Measurements from ENCODE around the gene EPC2.
"Not testable (repeated sequence)": the region's sequence is repeated elsewhere in the genome, so short reads cannot be mapped to it uniquely, and the experiment has no call there.

Gene EPC2

DNA sequence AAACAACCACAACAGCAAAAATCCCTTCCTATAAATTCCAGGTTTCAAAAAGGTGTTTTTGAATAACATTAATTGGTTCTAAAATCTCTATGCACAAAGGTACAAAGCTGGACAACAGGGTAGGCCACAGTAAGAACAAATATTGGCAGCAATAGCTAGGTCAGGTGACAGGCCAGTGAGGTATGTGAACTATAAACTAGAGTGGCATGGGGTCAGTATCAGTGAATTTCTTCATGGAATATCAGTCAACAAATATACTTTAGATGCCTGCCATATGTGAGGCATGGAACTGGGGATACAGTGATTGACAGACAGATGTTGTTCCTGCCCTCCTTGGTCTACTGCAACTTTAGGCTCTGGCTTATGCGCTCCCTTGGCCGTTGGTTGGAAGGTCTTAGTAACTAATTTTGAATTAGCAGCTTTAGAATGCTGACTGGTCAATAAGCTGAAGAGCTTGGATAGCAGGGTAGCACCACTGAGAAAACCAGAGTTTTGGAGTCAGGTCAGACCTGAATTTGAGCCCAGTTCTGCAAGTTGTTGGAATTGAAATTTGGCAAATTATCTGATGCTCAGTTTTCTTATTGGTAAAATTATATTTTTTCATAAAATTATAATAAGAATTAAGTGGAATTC lies 2.3 kb upstream of the EPC2 start:
- DNase-seq (ENCODE audit: low read depth in 2 of 2) = no peak

DNA sequence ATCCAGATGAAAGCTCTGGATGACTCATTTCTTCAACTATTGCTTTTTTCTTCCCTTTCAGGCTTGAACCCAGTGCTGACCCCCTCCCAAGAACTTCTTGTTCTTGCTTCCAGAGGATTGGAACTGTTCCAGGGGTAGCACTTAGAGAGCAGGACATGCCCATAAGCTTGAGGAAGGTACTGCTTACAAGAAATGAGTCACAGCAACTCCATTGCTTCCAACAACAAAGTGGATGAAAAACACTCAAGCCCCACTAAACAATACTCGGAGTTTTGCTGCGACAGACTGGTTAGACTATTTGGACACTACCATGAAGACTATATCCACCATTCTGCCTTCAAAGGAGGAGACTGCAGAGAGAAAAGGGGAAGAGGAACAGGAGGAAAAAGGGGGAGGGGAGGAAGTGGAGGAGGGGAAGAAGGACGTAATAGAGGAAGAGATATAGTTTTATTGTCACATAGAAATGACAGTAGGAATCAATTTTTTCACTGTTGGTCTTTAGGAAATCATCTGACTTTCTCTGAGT lies 1.6 kb upstream of the EPC2 start:
- no peak for DNase-seq (ENCODE audit: low read depth in 2 of 2)

DNA sequence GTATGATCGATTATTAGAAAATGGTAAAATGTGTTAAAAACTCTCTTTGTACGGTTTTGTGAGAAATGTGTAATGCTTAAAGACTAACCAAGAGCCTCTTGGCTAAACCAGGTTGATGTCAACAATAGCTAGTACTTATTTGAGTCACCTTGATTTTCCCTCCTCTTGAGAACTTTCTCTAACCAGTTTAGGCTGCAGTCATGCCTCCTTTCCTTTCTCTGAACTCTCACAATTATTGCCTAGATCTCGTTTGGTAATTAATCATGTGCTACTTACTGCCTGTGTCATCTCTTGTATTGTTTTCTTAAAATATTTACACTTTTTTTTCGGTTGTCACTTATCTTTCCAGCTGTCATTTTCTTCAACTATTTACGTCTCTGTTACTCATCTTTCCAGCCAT lies 1.1 kb upstream of the EPC2 start:
- DNase-seq (ENCODE audit: low read depth in 2 of 2) = no peak

DNA sequence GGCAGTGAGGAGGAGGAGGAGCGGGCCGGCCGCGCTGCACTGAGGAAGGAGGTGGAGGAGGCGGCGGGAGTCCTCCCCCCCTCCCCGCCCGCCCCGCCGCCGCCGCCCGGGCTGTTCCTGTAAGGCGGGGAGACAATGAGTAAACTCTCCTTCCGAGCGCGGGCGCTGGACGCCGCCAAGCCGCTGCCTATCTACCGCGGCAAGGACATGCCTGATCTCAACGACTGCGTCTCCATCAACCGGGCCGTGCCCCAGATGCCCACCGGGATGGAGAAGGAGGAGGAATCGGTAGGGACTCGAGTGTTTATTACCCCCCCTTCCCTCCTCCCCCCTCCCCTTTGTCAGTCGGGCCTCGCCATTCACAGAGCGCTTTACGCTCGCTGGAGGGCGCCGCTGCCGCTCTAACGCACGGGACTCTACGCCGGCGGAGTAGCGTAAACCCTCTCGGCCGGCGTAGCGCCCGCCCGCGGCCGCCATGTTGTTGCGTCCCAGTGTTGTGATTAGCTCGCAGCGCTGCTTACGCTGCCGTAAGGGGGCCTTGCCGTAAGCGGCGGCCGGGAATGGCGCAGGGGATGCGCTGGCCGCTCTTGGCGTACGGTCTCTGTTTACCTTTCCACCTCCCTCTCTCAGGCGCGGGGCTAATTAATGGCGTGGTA lies 460 bp downstream of the EPC2 start:
- peak; percentile 91 for DNase-seq (ENCODE audit: low read depth in 2 of 2)

DNA sequence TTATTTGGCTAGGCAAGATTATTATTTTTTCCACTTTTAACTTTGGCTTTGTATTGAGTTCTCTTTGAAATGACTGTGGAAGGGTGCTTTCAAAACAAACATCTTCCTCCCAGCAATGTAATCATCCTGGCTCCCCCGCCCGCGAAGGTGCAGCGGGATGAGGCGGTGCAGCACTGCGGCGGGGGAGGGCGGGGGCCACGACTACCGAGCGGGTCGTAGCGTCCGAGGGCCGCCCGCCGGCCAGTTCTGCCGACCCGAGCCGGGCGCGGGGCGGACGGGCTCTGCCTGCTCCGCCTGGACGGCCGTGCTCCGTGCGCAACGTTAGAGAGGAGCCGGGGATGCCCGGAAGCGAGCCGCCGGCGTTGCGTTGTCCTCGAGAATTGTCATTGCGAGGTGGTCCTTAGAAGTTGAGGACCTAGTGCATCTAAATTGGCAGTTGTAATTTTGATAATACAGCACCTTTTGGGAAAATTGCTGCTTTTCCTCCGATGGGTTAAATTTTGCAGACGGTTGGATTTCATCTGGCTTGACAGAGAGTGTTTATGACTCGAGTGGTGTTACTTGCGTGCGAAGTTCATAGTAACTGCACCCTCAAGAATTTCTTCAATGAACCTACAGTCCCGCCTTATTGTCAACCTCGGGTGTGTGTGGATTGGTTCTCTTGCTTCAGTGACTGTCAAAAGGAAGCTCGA lies 1.1 kb downstream of the EPC2 start:
- peak; percentile 10 to 20 for DNase-seq (ENCODE audit: low read depth in 2 of 2)

DNA sequence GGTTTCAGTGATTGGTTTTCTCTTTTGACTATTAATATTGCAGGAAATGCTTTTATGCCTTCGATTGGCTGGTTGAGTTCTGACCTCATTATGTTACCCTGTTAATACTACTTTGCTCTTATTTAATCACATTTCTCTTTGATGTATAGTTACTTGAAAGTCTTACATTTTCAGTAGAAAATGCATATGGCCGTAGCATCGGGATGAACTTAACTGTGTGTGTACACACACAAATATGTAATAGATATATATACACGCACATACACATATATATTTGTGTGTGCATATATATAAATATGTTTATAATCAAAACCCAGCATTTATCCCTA lies 1.6 kb downstream of the EPC2 start:
- DNase-seq (ENCODE audit: low read depth in 2 of 2) = no peak

DNA sequence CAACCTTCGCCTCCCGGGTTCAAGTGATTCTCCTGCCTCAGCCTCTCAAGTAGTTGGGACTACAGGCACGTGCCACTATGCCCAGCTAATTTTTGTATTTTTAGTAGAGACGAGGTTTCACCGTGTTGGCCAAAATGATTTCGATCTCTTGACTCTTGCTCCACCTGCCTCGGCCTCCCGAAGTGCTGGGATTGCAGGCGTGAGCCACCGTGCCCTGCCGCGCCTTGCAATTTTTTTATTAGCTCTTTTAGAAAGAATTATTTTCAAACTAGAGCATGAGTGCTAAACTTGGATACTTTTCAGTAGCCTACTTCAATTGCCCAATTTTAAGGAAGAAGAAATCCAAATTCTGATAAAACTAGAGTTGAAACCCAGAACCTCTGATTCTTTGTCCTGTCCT lies 3.2 kb downstream of the EPC2 start:
- not testable (repeated sequence) for DNase-seq (ENCODE audit: low read depth in 2 of 2)

DNA sequence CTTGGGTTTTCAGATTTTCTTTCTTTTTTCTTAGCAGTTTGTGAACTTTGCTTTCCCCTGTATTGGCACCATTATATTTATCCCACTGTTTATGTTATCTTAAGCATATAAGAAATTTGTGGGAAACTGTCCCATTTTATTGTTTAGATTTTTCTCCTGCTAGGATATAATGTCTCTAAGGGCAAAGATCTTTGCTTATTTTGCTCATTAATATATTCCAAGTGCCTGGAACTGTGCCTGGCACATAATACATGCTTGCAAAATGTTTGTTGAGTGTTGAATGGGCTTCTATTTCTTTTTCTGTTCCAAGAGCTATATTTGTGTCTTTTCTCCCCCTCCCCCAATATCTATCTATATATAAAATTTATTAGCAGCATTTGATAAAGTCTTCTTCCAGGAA lies 5.4 kb downstream of the EPC2 start:
- DNase-seq (ENCODE audit: low read depth in 2 of 2) = no peak

DNA sequence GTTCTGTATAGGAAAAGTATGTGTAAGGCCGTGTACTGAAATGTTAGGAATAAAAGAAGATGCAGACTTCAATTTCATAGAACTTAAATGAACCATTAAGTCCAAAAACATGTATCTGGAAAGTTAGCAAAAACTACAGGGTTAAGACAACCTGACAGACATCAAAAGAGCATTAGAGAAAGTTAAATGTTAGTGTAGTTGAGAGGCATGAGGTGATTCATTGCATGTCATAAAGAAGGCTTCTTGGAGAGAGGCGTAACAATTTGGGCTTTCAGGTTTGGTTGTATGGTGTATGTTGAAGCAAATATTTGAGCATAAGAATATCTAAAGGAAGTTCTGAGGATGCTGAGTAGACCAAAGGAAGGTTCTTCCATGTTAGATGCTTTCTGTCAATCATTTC lies 6.3 kb downstream of the EPC2 start:
- DNase-seq (ENCODE audit: low read depth in 2 of 2) = no peak

DNA sequence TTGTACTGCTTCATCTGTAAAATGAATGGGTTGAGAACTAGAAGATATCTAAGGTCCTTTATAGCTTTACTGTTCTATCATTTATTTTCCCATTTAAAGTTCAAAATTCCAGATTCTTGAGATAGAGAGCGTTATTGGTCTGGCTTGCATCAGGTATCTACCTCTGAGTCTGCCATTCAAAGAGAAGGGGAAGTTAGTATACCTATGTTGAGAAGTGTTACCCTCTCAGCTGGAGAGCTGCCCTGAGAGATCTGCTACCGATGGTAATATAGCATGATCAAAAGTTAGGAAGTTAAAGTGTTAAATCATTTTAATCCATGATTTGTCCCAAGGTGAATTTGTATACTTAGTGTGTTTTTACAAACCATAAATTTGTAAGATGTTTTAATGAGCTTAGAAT lies 7.4 kb downstream of the EPC2 start:
- DNase-seq (ENCODE audit: low read depth in 2 of 2) = no peak

DNA sequence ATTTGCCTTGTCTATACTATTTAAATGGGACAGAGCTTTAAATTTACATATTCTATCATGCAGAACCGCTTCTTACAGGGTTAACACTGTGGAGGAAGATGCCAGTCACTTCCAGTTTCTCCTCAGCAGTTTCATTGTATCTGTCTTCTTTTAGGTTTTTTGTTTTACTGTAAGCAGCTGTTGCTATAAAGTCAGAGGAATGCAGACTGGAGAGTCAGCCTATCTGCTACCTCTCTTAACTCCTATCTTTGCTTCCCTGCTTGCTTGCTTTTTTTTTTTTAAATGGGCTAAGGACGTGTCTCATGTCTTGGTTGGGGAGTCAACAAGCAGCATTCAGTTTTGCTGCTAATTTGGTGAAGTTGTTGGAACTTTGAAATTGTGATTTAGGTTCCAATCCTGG lies 8.9 kb downstream of the EPC2 start:
- DNase-seq (ENCODE audit: low read depth in 2 of 2) = no peak

DNA sequence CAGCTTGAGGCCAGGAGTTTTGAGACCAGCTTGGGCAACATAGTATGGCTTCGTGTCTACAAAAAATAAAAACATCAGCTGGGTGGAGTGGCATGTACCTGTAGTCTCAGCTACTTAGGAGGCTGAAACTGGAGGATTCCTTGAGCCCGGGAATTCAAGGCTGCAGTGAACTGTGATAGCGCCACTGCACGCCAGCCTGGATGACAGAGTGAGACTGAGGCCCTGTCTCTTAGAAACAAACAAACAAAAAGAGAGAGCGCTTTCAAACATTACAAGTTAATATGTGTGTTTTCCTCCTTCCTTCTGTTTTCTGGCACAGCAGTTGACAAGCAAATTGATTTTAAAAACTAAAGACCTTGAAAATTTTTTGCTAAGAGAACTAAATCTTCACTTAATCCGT lies 9.9 kb downstream of the EPC2 start:
- no peak for DNase-seq (ENCODE audit: low read depth in 2 of 2)

DNA sequence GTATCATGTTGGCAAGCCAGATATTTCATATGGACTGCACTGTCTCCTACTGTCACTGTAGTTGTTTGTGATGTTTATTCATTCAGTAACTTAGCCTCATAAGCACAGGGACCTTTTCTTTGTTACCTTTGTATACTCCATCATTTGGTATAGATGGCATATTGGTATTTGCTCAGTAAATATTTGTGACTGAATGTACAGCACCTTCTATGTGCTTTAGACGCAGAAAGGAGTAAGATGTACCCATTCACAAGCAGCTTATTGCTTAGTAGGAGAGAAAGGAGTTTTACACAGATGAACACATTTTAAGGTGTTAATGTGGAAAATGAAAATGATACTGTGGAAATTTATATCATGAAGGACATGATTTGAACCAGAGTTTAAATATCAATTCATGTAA lies 12.0 kb downstream of the EPC2 start:
- DNase-seq (ENCODE audit: low read depth in 2 of 2) = no peak

DNA sequence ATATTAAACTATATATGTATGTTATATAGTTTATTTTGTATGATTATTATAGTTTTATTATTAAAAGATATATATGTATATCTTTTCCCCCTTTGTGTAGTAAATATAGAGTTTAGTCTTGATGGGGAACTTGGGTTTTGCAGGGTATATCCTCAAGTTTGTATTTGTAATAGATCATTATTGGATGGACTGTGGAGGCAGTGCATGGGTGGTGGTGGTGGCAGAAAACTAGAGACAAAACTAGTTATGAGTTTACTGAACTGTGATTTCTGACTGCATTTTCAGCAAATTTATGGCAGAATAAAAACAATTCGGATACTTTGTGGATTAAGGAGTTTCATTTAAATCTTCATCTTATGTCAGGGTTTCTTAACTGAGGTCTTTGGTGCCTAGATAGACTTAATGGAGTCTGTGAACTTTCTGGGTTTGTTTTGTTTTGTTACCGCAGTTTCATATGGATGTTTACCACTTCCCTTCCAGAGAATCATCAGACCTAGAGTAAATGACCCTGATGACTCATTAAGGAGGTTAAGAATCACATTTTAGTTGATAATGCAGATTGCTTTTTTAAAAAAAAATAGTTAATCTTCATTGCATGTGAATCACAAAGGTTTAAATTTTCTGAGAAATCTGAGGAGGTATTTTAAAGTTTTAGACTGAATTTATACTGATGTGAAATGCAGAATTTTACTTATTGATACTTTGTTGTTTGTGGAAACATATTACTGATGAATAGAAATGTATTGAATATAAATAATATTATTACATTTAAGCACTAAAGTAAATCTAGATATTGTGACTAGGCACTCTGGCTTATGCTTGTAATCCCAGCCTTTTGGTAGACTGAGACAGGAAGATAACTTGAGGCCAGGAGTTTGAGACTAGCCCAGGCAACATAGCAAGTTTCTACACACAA lies 14.5 kb downstream of the EPC2 start:
- no peak for DNase-seq (ENCODE audit: low read depth in 2 of 2)

DNA sequence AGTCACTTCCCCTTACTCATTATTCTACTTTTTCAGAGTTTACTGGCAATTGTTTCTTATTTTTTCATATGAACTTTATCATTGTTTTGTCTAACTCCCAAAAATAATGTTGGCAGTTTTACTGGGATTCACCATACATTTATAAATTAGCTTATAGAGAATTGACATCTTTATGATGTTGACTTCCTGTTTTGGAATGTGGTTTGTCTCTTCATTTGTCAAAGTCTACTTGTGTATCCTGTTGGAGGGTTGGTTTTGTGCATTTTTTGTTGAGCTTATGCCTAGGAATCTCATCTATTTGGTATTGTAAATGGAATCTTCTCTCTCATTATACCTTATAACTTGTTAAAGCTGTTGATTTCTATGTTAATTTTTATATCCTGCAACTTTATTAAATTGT lies 16.4 kb downstream of the EPC2 start:
- no peak for DNase-seq (ENCODE audit: low read depth in 2 of 2)

DNA sequence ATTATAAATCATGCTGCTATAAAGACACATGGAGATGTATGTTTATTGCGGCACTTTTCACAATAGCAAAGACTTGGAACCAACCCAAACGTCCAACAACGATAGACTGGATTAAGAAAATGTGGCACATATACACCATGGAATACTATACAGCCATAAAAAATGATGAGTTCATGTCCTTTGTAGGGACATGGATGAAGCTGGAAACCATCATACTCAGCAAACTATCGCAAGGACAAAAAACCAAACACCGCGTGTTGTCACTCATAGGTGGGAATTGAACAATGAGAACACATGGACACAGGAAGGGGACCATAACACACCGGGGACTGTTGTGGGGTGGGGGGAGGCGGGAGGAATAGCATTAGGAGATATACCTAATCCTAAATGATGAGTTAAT lies 17.8 kb downstream of the EPC2 start:
- not testable (repeated sequence) for DNase-seq (ENCODE audit: low read depth in 2 of 2)

DNA sequence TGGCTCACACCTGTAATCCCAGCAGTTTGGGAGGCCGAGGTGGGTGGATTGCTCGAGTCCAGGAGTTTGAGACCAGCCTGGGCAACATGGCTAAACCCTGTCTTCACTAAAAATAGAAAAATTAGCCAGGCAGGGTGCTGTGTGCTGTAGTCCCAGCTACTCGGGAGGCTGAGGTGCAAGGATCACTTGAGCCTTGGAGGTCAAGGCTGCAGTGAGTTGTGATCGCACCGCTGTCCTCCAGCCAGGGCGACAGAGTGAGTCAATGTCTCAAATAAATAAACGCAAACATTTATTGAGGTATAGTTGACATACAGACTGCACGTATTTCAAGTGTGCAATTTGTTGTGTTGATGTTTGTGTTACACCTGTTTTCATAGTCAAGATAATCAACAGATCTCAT lies 19.7 kb downstream of the EPC2 start:
- DNase-seq (ENCODE audit: low read depth in 2 of 2) = no peak

DNA sequence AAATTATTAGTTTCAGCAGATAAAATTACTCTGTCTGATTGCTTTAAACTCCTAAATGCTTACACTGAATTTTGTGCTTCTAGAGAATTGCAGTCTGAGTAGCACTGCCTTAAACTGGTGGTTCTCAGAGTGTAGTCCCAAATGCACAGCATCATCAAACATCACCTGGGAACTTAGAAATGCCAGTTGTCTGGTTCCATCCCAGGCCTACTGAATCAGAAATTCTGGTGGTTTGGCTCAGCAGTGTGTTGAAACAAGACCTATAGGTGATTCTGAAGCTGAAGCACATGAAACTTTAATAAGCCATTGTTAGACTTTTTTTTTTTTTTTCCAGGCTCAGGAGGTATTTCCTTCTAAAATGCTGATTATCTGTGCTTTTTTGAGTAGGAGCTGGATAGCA lies 22.0 kb downstream of the EPC2 start:
- no peak for DNase-seq (ENCODE audit: low read depth in 2 of 2)

DNA sequence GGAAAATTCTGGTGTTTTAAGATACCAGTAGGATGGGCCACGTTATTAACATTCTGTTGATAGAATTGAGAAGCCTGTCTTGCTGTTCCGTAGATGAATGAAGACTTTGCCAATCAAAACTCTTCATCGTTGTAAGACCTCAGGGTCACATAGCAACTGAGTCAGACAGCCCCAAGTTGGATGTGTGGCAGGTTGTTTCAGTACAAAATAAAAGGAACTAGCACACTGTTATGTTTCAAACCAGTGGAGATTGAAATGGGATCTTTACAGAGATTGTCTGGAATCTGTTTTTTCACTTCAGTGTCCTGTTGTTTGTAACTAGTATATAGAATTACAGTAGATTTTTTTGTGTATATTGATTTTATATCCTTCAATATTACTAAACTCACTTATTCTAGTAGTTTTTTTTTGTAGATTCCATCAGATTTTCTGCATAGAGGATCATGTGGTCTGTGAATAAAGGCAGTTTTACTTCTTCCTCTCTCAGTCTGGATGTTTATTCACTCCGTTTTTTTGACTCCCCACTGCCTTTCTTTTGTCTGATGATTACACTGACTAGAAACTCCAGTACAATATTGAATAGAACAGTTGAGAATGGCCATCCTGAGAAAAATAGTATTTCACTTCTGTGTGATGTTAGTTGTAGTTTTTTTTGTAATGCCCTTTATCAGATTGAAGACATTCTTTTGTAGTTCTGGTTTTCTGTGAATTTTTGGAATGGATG lies 22.7 kb downstream of the EPC2 start:
- no peak for DNase-seq (ENCODE audit: low read depth in 2 of 2)

DNA sequence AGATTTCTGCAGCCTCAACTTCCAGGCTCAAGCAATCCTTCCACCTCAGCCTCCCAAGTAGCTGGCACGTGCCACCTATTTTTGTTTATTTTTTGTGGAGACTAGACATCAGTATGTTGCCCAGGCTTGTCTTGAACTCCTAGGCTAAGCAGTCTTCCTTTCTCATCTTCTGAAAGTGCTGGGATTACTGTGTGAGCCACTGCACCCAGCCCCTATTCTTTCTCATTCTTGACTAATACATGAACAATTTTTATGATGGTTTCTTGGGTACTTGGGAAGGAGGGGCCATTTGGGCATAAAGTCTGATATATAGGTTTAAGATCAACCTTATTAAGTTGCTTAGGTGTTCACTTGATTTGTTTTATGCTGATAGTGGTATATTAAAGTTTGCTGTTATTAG lies 26.2 kb downstream of the EPC2 start:
- DNase-seq (ENCODE audit: low read depth in 2 of 2) = no peak

All from stimulated activated CD8-positive, alpha-beta memory T cell treated with anti-CD3 and anti-CD28 coated beads, Interleukin-7, amount 100 ng/mL, for 1 hour (primary cell).